DMS114 treated with DMSO at 0.1 percent for 48 hours (cell line): Measurements from ENCODE around the gene GCLC.
"Not testable (repeated sequence)": the region's sequence is repeated elsewhere in the genome, so short reads cannot be mapped to it uniquely, and the experiment has no call there.

ENCODE experiments used
- DNase-seq: peaks from one replicate; lab custom pipeline; 2025; ENCODE audit not compliant: unreplicated experiment; lab: John Stamatoyannopoulos, UW

Gene GCLC

DNA sequence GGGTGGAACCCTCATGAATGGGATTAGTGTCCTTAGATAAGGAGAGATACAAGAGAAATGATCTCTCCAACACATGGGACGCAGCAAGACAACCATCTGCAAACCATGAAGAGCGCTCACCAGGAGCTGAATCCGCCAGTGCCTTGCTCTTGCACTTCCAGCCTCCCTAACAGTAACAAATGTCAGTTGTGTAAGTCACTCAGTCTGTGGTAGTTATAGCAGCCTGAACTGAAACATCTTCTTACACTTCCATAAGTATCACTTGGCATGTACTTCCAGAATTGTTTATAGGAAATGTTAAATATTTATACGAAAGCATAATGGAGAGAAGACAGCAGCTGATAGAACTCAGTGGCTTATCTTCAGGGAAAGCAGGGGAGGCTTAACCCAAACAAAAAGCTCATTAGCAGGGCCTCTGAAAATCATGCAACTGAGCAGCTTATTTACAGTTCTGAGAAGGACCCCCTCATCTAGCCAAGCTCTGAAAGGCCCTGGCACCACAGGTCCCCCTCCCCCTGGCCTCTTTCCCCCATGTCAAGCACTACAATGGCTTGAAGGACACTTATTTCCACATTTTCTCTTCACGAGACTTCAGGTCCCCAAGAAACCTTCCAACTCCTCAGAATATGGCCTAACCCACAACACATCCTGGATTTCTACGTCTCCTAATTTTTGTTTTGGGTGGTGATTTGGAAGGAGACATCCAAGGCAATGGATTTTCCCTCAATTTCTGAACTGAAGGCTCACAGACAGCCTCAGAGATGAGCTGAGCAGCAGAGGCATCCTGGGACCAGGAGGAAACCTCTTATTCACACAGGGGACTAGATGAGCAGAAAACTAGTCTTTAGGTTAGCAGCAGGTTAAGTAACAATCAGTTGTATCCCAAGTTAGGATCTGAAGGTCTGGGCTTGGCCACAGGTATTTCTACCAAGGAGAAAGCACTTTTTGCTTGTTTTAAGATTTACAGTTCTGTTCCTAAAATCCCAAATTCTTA, 49.1 kb downstream of the GCLC start:
- DNase-seq: no peak

DNA sequence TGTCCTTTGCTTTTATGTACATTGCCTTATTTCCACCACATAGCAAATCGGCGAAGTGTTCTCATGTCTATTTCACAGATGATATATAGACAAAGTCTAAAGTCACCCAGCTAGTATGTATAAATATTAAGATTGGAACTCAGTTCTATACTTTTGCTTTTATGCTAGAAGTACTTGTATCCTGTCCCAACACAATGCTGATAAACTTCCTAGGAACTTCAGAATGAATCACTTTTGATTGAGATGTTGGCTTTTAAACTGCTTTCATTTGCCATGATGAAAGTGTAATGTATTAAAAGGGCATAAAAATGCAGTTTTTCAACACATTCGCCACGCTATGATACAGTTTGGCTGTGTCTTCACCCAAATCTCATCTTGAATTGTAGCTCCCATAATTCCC, 50.8 kb downstream of the GCLC start:
- DNase-seq: no peak

DNA sequence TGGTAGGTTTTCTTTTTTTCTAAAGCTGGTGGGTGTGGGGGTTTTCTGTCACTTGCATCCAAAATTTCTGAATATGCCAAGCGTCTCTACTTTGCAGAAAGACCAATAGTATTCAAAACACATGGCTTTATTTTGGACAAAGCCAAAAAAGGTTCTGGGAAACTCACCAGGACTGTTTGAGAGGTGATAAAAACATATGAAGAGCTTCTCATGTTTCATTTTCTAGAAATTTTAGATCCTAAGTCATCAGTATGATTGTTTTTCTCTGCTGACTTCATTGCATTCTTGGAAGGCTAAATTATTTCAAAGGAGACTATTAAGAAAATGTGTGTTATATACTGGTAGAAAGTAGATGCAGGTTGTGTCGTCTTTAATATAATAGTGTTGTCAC, 51.3 kb downstream of the GCLC start:
- DNase-seq: no peak

DNA sequence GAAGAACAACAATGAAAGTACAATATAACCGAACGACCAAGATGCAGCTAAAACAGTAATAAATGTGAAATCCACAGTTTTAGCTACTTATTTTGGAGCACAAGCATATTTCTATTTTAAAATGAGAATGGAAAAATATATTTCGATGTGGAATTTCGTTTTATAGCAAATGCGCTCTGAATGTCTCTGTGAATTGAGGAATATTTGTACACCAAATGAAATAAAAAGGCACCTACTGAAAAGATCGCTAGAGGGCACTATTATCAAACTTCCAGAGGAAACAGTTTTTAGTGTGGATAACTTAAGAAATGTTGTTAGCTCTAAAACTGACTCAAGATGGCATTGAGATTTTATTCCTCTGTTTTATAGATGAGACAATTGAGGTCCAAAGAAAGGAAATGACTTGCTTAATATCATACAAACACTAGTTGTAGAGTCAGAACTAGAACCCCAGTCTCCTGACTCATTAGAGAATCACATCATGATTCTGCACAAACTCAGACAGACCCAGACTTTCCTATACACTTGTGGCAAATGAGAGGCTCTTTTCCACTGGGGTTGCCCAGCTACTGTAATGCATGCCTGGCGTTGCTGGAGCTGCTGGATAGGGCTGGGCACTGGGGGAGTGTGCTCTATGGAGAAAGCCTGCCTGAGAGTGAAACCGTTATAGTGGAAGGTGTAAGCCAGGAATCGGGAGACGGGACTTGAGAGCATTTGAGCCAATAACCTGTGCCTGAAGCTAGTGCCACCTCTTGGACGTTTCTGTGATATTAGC, 51.9 kb downstream of the GCLC start:
- peak; percentile 85 for DNase-seq

DNA sequence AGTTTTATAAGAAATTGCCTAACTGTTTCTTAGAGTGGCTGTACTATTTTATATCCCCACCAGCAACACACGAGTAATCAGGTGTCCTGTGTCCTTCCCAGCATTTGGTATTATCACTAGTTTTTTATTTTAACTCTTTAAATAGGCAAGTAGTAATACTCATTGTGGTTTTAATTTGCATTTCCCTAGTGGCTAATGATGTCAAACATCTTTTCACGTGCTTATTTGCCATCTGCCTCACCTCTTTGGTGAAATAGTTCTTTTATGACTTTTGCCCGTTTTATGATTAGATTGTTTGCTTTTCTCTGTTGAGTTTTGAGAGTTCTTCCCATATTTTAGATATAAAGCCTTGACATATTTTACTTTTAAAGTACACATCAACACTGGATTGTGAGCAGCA, 57.8 kb downstream of the GCLC start:
- DNase-seq: no peak

DNA sequence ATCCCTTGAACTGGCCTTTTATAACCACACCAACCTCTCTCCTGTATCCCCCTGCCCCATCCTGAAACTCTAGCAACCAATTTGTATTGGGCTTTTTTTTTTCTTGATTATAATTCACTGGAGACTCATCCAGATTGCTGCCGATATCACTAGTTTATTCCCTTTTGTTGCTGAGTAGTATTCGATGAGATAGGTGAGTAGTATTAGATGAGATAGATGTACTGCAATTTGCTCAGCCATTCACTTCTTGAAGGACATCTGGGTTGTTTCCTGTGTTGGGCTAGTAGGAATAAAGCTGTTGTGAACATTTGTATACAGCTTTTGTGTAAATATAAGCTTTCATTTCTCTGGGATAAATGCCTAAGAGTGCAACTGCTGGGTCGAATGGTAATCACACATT, 58.2 kb downstream of the GCLC start:
- DNase-seq: no peak

DNA sequence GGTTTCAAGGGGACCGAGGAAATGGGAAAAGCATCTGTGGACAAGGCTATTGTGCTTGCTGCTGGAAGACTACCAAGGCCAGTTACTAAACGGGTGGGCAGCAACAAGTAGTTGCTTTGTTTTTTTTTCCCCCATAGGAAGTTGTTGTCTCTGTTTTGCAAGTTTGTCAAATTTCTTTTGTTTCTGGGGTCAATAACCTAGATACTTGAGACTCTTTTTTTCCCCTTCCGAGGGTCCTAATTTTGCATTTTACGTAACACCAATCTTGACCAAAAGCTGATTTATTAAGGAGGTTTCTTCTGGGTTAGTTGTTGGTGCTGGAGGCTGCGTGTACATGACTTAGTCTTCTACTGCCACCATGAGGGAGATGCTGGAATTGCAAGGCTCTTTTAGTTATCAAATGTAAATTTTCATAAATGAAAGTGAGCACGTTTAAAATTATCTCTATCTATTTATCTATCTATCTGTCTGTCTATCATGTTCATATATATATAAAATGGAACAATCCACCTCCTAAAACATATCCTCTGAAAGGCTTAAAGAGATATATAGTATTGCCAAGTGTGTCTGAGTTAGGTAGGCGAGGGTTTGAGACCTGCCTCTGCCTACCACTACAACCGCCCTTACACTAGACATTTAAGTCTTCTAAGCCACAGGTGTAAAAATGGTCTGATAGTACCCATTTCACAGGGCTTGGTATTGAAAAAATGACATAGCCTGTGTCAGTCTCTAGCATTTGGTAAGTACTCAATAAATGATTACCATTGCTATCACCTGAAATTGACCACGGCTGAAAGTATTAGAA, 60.2 kb downstream of the GCLC start:
- peak; percentile 79 for DNase-seq

DNA sequence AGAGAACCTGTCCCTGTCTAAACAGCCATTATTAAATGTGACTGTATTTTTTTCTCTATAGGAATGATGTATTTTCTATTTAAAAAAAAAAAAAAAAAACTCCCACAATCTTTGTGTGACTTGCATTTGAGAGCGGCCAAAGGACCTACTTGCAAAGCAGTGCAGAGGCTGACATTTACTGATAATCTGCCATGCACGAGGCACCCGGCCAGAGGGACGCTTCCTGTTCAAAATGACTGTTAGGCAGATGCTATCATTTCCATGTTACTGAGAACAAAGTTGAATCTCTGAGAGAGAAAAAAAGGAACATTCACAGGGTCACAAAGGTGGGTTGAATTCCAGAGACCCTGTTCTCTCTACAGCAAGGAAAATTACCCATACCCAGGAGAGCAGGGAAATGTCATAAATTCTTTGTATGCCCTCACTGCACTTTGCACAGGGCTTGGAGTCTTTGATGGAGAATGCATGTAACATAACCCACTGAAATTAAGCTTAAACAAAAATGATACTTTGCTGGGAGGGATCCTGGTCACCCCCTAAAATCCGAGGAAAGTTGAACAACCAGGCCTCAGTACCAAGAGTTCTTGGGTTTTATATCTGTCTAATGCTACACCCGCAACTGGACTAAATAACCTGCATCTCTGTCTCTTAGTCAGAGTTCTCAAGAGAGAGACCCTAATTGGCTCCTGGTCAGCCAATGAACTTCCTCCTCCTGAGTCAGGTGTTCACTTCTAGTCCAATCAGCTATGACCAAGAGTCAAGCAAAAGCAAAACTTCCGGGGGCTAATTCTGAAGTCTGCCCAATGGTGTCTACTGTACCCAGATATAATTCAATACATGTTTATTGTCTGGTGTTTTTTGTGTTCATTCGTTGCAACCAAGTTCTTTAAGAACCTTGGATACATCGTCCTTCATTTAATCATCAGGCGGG, 61.2 kb downstream of the GCLC start:
- no peak for DNase-seq

DNA sequence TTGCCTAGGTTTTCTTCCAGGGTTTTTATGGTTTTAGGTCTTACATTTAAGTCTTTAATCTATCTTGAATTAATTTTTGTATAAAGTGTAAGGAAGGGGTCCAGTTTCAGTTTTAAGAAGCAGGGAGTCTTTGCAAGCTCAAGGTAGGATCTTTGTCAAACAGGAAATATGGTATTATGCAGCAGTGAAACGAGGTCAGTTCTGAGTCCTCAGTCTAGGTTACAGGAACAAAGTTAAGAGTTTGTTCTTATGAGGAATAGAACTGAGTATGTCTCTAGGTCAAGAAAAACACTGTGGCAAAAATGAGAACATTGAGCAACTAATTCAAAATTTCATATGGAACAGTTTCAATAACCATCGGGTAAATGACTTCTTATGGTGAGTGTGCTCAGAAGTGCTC, 63.6 kb downstream of the GCLC start:
- DNase-seq: no peak

DNA sequence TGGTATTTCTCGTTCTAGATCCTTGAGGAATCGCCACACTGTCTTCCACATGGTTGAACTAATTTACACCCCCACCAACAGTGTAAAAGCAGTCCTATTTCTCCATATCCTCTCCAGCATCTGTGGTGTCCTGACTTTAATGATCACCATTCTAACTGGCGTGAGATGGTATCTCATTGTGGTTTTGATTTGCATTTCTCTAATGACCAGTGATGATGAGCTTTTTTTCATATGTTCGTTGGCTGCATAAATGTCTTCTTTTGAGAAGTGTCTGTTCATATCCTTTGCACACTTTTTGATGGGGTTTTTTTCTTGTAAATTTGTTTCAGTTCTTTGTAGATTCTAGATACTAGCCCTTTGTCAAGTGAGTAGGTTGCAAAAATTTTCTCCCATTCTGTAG, 64.1 kb downstream of the GCLC start:
- DNase-seq: not testable (repeated sequence)

DNA sequence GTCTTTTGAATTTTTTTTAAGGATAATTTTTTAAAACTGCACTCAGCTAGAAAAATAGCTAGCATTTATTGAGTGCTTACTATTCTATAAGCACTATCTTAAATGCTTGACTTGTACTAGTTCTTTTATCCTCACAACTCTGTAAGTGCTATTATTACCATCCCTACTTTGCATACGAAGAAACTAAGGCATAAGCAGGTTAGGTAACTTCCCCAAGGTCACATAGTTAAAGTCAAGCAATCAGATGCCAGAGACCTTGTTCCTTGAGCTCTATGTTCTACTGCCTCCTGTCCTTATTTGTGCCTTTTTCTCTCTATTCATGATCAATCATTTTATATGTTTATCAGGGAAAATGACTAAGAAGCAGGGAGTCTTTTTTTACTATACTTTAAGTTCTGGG, 65.0 kb downstream of the GCLC start:
- no peak for DNase-seq

DNA sequence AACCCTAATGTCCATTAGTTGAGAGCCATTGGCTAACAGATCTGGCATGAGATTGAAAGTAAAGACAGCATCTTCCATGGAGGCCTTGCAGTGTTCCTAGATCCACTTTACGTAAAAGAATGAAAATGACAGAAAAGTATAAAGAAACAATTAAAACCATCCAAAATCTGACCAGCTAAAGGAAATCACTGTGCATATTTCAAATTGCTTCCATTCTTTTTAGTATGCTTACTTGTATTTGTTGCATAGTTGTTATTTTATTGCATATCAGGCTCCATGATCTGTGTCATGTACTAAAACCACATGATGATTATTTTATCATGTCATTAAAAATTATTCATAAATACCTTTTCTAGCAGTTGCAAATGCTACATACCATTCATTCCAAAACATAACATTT, 67.9 kb downstream of the GCLC start:
- DNase-seq: no peak

DNA sequence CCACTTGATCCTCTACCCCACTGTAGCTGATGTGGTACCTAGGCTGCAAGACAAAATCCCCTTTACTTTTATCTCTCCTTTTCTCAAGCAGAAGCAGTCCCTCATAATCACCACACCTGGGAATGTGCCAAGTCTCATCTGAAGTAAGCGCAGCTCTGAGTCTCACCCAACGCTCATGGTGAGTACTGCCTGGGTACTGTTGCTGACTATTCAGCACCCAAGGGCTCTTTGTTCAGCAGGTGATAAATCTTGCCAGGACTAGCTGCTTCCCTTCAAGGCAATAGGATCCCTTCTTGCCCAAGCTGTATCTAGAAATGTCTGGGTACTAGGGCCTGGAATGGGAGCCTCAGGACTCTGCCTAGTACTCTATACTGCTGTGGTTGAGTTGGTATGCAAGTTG, 70.9 kb downstream of the GCLC start:
- DNase-seq: no peak

DNA sequence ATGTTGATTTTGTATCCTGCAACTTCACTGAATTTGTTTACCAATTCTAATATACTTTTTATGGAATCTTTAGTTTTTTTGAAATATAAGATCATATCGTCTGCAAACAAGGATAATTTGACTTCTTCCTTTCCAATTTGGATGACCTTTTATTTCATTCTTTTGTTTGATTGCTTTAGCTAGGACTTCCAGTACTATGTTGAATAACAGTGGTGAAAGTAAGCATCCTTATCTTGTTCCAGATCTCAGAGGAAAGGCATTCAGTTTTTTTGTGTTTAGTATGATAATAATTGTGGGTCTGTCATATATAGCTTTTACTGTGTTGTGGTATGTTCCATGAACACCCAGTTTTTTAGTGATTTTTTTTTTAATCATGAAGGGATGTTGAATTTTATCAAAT, 75.7 kb downstream of the GCLC start:
- DNase-seq: no peak

DNA sequence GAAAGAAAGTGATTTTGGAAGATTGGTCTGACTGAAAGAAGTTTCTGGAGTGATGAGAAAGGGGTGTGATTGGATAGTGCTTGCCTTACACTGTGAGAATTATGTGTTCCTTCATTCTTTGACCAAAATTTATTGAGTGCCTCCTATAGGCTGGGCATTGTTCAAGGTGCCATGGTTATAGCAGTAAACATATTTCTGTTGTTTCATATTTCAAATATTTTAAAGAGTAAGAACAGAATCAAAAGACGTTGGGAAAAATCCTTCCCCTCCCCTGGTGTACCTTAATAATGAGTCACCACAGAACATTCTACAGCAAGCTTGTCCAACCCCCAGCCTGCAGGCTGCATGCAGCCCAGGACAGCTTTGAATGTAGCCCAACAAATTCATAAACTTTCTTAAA, 78.6 kb downstream of the GCLC start:
- DNase-seq: no peak

DNA sequence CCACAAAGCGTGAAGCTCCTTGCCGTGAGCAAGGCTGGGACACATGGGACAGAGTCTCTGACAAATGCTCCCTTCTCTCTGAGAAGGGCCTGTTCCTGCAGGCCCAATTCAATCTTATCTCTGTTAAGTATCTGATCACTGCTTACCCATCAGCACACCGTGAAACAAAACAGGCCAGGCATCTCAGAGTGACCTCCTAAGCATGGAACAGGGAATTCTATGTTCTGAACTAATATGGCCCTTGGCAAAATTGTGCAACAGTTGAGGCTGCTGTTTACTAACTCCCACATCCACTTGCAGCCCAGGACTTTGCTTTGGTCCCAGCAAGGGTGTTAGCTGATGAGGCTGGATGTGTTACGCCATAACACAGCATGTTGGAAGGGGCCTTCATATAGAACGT, 79.2 kb downstream of the GCLC start:
- DNase-seq: no peak

DNA sequence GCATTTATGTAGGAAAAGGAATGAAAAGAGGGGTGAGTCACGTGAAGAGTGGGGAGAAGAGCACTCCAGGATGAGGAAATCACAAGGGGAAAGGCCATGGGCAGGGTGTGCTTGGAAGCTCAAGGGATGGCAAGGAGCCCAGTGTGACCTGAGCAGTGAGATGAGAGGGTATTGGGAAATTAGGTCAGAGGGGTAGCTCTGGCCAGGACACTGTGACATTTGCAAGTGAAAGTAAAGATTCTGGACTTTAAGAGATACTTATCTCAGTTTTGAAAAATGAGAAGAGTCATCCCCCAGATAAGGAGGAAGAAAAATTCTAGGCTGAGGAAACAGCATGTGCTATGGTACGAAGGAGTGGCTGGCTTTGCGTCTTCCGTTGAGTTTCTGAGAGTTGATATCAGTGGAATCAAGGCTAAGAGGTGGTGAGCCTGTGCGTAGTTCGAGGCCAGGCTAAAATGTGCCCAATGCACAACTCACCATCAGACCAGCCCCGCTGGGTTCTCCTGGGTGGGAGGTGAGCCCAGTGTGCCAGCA, 79.9 kb downstream of the GCLC start:
- no peak for DNase-seq

DNA sequence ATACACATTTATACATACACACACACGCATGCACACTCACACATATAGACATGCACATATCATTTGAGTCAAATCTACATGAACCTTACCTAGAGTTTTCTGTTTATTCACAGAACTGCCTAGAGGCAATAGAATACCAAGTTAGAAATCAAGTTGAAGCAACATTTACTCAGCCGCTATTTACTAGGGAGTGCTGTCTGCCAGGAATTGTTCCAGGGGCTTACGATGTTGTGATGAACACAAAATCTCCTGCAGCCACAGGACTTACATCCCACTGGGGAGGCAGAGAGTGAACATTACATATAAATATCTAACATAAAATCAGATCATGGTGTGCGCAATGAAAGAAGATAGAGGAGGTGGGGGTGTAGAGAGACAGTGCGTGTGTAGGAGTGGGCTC, 80.4 kb downstream of the GCLC start:
- DNase-seq: no peak

DNA sequence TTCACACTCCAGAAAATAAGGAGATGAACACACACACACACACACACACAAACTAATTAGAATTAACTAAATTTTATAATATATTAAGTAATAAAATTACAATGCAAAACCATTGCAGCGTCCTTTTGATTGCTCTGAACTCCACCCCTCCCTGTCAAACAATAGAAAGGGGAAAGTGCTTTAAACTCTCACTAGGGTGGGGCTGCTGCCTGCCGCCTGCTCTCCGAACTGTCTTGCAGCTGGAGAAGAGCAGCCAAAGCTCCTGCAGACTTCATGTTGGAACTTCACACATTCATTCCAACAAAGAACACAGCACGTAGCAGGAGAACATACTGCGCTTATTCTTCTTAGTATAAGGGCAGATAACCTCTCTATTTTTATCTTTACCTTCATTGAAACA, 83.2 kb downstream of the GCLC start:
- no peak for DNase-seq

DNA sequence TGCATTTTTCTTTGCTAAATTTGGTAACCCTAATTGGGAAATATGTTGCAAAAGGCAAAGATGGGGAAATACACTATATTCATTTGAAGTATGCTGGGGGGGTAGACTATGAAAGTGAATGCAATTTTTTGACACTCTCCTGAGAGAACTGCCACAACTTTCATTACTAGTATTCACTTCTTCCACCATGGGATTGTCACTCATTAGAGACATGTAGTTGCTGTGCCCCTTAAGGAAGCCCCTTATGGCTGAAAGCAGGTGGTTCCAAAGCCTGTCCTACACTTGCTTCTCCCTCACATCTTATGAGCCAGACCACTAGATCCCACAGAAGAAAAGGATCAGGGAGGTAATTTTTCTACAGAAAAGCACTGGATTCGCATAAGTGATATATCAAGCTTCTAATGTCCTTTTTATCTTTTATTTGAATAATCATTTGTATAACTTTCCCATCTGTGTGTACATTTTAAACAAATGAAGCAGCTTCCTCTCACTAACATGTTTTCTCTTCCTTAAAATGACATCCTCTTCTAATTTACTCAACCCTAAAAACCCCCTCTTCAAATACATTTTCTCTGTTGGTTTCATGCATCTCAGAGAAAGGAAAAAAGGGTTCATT, 83.8 kb downstream of the GCLC start:
- DNase-seq: no peak
